Measurements from ENCODE around the gene IER3IP1.
"Not testable (repeated sequence)": the region's sequence is repeated elsewhere in the genome, so short reads cannot be mapped to it uniquely, and the experiment has no call there.

Gene IER3IP1

GRCh38 chr18:47175898-47176575 is at the start of gene IER3IP1:
TSS of gene IER3IP1 (minus strand) at chr18:47176364. CDS start at chr18:47176277, 87 bp downstream.
- DNase-seq (ENCODE audit: low read depth), result peak; percentile 62

GRCh38 chr18:47215554-47216138 is 39.5 kb upstream of the IER3IP1 start:
- DNase-seq (ENCODE audit: low read depth), result no peak

- no peak for DNase-seq (ENCODE audit: low read depth)
These were observed 33.0 kb upstream of the IER3IP1 start for GRCh38 chr18:47209171-47209570.

GRCh38 chr18:47206945-47207637 is 30.9 kb upstream of the IER3IP1 start:
- no peak for DNase-seq (ENCODE audit: low read depth)

GRCh38 chr18:47204908-47205522 is 28.9 kb upstream of the IER3IP1 start:
- DNase-seq (ENCODE audit: low read depth), result no peak

GRCh38 chr18:47203626-47204464 is 27.7 kb upstream of the IER3IP1 start:
- DNase-seq (ENCODE audit: low read depth), result no peak

GRCh38 chr18:47195961-47196360 is 19.8 kb upstream of the IER3IP1 start:
- DNase-seq (ENCODE audit: low read depth), result not testable (repeated sequence)

GRCh38 chr18:47191961-47192360 is 15.8 kb upstream of the IER3IP1 start:
- no peak for DNase-seq (ENCODE audit: low read depth)

- no peak for DNase-seq (ENCODE audit: low read depth)
These were observed 11.6 kb upstream of the IER3IP1 start for GRCh38 chr18:47187721-47188120.

- DNase-seq (ENCODE audit: low read depth), result no peak
These were observed 8.4 kb upstream of the IER3IP1 start for GRCh38 chr18:47184419-47185050.

GRCh38 chr18:47182156-47182555 is 6.0 kb upstream of the IER3IP1 start:
- DNase-seq (ENCODE audit: low read depth), result not testable (repeated sequence)

- DNase-seq (ENCODE audit: low read depth), result no peak
These were observed 4.6 kb upstream of the IER3IP1 start for GRCh38 chr18:47180765-47181164.

GRCh38 chr18:47179520-47179919 is 3.4 kb upstream of the IER3IP1 start:
- no peak for DNase-seq (ENCODE audit: low read depth)

GRCh38 chr18:47175283-47175897 is 774 bp downstream of the IER3IP1 start:
- no peak for DNase-seq (ENCODE audit: low read depth)

- DNase-seq (ENCODE audit: low read depth), result no peak
These were observed 1.5 kb downstream of the IER3IP1 start for GRCh38 chr18:47174545-47175116.

- DNase-seq (ENCODE audit: low read depth), result no peak
These were observed 3.7 kb downstream of the IER3IP1 start for GRCh38 chr18:47172476-47172875.

- DNase-seq (ENCODE audit: low read depth), result no peak
These were observed 7.3 kb downstream of the IER3IP1 start for GRCh38 chr18:47168913-47169312.

- DNase-seq (ENCODE audit: low read depth), result no peak
These were observed 7.7 kb downstream of the IER3IP1 start for GRCh38 chr18:47168509-47168908.

- DNase-seq (ENCODE audit: low read depth), result no peak
These were observed 9.9 kb downstream of the IER3IP1 start for GRCh38 chr18:47166294-47166693.

GRCh38 chr18:47163241-47163640 is 12.9 kb downstream of the IER3IP1 start:
- DNase-seq (ENCODE audit: low read depth), result no peak

GRCh38 chr18:47160256-47160655 is 15.9 kb downstream of the IER3IP1 start:
- DNase-seq (ENCODE audit: low read depth), result no peak

Data from stimulated activated CD8-positive, alpha-beta memory T cell treated with anti-CD3 and anti-CD28 coated beads, Interleukin-15, amount 100 ng/mL, for 24 hours (primary cell).